OCI-LY3 (cell line): ENCODE data around the gene ALDH1A1.

Experiments used
- EZH2phosphoT487 ChIP-seq: fragments of 200-600 bp; shearing (Covaris generic); IDR thresholded peaks from 2 replicates; pipeline ENCODE4 v1.6.1; 2018; ENCODE audit warnings: antibody characterized with exemption, mixed run types, low read depth
- TF ChIP-seq, protein P1 (sequence below): fragments of 200-600, 300-600 bp; sonication (generic); IDR thresholded peaks from 2 replicates; pipeline ENCODE4 v1.5.1; 2014; ENCODE audit warnings: antibody characterized with exemption, low read length, low read depth

DNA sequence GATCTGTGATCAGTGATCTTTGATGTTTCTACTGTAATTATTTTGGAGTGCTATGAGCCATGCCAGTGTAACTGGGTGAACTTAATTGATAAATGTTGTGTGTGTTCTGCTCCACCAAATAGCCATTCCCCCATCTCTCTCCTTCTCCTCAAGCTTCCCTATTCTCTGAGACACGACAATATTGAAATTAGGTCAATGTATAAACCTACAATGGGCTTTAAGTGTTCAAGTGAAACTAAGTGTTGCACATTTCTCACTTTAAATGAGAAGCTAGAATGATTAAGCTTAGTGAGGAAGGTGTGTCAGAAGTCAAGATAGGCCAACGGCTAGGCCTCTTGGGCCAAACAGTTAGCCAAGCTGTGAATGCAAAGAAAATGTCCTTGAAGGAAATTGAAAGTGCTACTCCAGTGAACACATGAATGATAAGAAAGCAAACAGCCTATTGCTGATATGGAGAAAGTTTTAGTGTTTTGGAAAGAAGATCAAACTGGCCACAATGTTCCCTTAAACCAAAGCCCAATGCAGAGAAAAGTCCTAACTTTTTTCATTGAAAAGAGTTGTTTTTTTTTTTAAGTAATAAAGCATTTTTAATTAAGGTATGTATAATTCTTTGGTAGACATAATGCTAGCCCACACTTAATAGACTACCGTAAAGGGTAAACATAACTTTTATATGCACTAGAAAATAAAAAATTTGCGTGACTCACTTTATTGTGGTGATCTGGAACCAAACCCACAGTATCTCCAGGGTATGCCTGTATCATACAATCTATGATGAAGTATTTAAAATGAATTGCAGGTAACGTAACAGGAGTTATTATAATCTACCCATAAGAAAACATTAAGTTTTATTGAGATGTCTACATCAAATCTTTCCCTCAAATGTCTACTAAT lies 42.5 kb upstream of the ALDH1A1 start:
- TF ChIP-seq, protein P1, sequence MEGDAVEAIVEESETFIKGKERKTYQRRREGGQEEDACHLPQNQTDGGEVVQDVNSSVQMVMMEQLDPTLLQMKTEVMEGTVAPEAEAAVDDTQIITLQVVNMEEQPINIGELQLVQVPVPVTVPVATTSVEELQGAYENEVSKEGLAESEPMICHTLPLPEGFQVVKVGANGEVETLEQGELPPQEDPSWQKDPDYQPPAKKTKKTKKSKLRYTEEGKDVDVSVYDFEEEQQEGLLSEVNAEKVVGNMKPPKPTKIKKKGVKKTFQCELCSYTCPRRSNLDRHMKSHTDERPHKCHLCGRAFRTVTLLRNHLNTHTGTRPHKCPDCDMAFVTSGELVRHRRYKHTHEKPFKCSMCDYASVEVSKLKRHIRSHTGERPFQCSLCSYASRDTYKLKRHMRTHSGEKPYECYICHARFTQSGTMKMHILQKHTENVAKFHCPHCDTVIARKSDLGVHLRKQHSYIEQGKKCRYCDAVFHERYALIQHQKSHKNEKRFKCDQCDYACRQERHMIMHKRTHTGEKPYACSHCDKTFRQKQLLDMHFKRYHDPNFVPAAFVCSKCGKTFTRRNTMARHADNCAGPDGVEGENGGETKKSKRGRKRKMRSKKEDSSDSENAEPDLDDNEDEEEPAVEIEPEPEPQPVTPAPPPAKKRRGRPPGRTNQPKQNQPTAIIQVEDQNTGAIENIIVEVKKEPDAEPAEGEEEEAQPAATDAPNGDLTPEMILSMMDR = no peak
- TF ChIP-seq EZH2phosphoT487 = no peak
